Measurements from ENCODE around the gene RAPGEF3.

The RAPGEF3 gene

GRCh38 chr12:47758834-47759690 lies at the start of gene RAPGEF3:
RAPGEF3 (minus strand) TSS chr12:47758880; CDS start chr12:47758556, 324 bp downstream.
- peak in 50 of 51 donors; percentile 59 to 98 (median 92) for DNase-seq

- DNase-seq = peak in 11 of 51 donors; percentile 18 to 50 (median 32)
Measured at GRCh38 chr12:47808050-47808449, 49.4 kb upstream of the RAPGEF3 start.

- no peak for DNase-seq
Measured at GRCh38 chr12:47807338-47807737, 48.7 kb upstream of the RAPGEF3 start.

GRCh38 chr12:47805417-47805816 lies 46.7 kb upstream of the RAPGEF3 start:
- DNase-seq = no peak

- no peak for DNase-seq
Measured at GRCh38 chr12:47804171-47804570, 45.5 kb upstream of the RAPGEF3 start.

GRCh38 chr12:47803191-47803875 lies 44.7 kb upstream of the RAPGEF3 start:
- DNase-seq = no peak

- DNase-seq = no peak
Measured at GRCh38 chr12:47802312-47802711, 43.6 kb upstream of the RAPGEF3 start.

- DNase-seq = no peak
Measured at GRCh38 chr12:47801904-47802246, 43.2 kb upstream of the RAPGEF3 start.

- peak in 5 of 51 donors; percentile 10 to 31 (median 25) for DNase-seq
Measured at GRCh38 chr12:47801170-47801903, 42.7 kb upstream of the RAPGEF3 start.

- DNase-seq = no peak
Measured at GRCh38 chr12:47800582-47800981, 41.9 kb upstream of the RAPGEF3 start.

- peak in 27 of 51 donors; percentile 32 to 82 (median 59) for DNase-seq
Measured at GRCh38 chr12:47799357-47799955, 40.8 kb upstream of the RAPGEF3 start.

GRCh38 chr12:47798382-47798948 lies 39.8 kb upstream of the RAPGEF3 start:
- no peak for DNase-seq

- peak in 11 of 51 donors; percentile 12 to 64 (median 32) for DNase-seq
Measured at GRCh38 chr12:47797441-47797840, 38.8 kb upstream of the RAPGEF3 start.

- no peak for DNase-seq
Measured at GRCh38 chr12:47795814-47796411, 37.2 kb upstream of the RAPGEF3 start.

GRCh38 chr12:47795121-47795813 lies 36.6 kb upstream of the RAPGEF3 start:
- no peak for DNase-seq

- DNase-seq = no peak
Measured at GRCh38 chr12:47794679-47795078, 36.0 kb upstream of the RAPGEF3 start.

GRCh38 chr12:47793015-47793681 lies 34.5 kb upstream of the RAPGEF3 start:
- DNase-seq = no peak

GRCh38 chr12:47791874-47792273 lies 33.2 kb upstream of the RAPGEF3 start:
- DNase-seq = no peak

GRCh38 chr12:47791351-47791746 lies 32.7 kb upstream of the RAPGEF3 start:
- no peak for DNase-seq

All from hypothalamus (tissue), 51 donors.